Vagina (tissue), 2 donors: ENCODE measurements around the gene BCAS3.

Experiments
- POLR2A ChIP-seq, 2 donors: fragments of 450-650 bp; IDR thresholded peaks; one replicate each; pipeline ENCODE4 v1.6.1; 2017; ENCODE audit warnings: antibody characterized with exemption in 2 of 2, mild to moderate bottlenecking in 2 of 2, moderate library complexity in 2 of 2
- POLR2AphosphoS5 ChIP-seq, 2 donors: sonication (generic); formaldehyde crosslinking; IDR thresholded peaks; one replicate each; pipeline ENCODE4 v1.9.0; 2017; ENCODE audit warnings: antibody characterized with exemption in 2 of 2, mild to moderate bottlenecking in 2 of 2, low read depth in 1 of 2; ENCODE audit not compliant: insufficient read depth in 1 of 2
- TF ChIP-seq, protein P1 (sequence below), 3 experiments: fragments of 450-650 bp in 2 of 3; fragments of 200-600 bp in 1 of 3; sonication (generic) in 1 of 3; IDR thresholded peaks; one replicate each; pipeline ENCODE4 v1.5.1; 2017 to 2019; ENCODE audit warnings: antibody characterized with exemption in 3 of 3, mild to moderate bottlenecking in 2 of 3, moderate library complexity in 2 of 3

DNA sequence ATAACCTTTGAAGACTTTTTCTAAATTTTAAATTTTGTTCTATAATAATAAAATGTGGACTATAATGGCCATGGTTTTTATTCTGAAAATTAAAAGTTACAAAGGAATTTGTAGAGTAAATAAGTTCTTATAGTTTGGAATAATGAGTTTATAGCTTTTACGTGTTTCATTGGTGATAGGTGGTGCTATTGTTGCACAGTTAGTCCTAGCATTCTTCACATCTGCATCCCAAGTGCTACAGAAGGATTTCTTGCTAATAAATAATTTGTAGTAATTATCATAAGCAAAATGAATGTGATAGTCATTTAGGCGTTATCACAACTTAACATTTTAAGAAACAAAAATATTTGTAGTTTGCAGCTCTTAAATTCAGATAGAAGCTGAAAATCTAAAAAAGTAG is 67.9 kb downstream of the BCAS3 start:
- no peak for TF ChIP-seq POLR2A (IDR thresholded peaks at IDR 0.05)
- TF ChIP-seq, protein P1, sequence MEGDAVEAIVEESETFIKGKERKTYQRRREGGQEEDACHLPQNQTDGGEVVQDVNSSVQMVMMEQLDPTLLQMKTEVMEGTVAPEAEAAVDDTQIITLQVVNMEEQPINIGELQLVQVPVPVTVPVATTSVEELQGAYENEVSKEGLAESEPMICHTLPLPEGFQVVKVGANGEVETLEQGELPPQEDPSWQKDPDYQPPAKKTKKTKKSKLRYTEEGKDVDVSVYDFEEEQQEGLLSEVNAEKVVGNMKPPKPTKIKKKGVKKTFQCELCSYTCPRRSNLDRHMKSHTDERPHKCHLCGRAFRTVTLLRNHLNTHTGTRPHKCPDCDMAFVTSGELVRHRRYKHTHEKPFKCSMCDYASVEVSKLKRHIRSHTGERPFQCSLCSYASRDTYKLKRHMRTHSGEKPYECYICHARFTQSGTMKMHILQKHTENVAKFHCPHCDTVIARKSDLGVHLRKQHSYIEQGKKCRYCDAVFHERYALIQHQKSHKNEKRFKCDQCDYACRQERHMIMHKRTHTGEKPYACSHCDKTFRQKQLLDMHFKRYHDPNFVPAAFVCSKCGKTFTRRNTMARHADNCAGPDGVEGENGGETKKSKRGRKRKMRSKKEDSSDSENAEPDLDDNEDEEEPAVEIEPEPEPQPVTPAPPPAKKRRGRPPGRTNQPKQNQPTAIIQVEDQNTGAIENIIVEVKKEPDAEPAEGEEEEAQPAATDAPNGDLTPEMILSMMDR (IDR thresholded peaks at IDR 0.05) = no peak
- TF ChIP-seq POLR2AphosphoS5 (IDR thresholded peaks at IDR 0.05; ENCODE audit: insufficient read depth in 1 of 2, low read depth in 1 of 2) = no peak
